ENCODE results near the gene UNC13B. TPM values are rescaled to one million over a fixed set of nuclear protein-coding genes. Genes with fewer than 3 reads are reported as not detected.

Gene UNC13B
- total and polyA plus RNA-seq, 8 donors: 70.0 to 92.8 (median 86.3) TPM

DNA sequence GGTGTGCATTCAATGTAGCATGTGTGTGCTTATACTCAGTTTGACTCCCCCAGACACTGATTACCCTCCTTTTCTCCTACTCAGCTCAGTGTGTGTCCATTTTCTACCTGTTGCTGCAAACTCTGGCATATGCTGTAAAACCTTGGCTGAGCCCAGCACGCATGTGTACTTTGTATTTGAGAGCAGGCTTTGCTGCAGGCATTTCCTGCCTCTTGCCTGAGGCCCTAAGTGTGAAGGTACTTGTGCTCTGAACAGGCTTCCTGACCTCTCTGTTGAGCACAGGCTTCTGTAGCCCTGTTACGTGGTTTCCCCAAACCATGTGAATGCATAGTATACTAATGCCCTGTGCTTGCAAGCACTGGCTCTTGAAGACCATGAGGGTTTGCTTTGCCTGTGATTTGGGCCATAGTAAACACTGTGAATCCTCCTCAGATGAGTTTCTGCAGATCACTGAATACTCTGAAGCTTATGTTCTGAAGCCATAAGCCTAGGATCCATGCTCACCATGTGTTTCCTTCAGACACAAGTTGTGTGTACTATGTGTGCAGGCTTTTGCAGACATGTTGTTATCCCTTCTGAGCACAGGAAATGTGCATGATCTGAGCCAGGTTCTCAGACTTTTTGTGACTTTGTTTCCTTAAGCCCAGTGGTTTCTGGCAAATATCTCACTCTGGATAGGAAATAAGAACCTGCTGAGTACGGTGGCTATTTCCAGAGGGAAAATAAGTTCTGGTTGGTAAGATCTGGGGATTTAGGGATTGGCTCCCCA, 203.2 kb downstream of the UNC13B start:
- TF ChIP-seq, protein P1, sequence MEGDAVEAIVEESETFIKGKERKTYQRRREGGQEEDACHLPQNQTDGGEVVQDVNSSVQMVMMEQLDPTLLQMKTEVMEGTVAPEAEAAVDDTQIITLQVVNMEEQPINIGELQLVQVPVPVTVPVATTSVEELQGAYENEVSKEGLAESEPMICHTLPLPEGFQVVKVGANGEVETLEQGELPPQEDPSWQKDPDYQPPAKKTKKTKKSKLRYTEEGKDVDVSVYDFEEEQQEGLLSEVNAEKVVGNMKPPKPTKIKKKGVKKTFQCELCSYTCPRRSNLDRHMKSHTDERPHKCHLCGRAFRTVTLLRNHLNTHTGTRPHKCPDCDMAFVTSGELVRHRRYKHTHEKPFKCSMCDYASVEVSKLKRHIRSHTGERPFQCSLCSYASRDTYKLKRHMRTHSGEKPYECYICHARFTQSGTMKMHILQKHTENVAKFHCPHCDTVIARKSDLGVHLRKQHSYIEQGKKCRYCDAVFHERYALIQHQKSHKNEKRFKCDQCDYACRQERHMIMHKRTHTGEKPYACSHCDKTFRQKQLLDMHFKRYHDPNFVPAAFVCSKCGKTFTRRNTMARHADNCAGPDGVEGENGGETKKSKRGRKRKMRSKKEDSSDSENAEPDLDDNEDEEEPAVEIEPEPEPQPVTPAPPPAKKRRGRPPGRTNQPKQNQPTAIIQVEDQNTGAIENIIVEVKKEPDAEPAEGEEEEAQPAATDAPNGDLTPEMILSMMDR (IDR thresholded peaks at IDR 0.05): no peak
- DNase-seq (peak in 2 of 4 donors; percentile 14 to 42), ATAC-seq (peak; percentile 89)
- H3K27ac ChIP-seq: no peak overlapping the region
- no peaks in the 10 kb centered on the region for H3K27me3 ChIP-seq
- H3K36me3 ChIP-seq: peaks cover 0 to 8% of the 10 kb centered on the region in 2 donors
- H3K4me3 ChIP-seq: no peak overlapping the region
- H3K4me1 ChIP-seq: peaks cover 0 to 10% of the 10 kb centered on the region in 2 donors
- H3K9me3 ChIP-seq: no peaks in the 10 kb centered on the region
- intact Hi-C loops (cut with DNase I): no loop called here

DNA sequence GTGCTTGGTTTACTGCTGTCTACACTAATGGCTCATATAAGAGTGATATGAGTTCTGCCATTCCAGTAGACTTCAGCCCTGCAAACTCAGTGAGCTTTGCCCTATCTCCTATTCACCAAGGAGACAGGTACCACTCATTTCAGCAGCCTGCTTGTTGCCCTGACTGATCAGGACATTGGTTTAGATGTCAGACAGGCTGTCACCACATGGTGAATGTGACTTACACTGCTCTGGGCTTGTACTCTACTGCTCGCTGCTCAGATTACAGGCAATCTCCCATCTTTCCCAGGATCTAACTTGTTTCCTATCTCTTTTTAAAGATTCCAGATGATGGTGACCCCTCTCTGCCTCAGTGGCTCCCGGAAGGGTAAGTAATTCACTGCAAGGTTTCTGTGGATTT, 204.8 kb downstream of the UNC13B start:
- Histone ChIP-seq H3K27ac (no peak overlapping the region), H3K4me1 (peaks cover 0 to 10% of the 10 kb centered on the region in 2 donors), H3K4me3 (no peak overlapping the region), H3K36me3 (peaks cover 0 to 22% of the 10 kb centered on the region in 2 donors), H3K27me3 (no peaks in the 10 kb centered on the region), H3K9me3 (no peaks in the 10 kb centered on the region)
- TF ChIP-seq, protein P1 (IDR thresholded peaks at IDR 0.05): no peak
- DNase-seq (no peak), ATAC-seq (no peak)
- intact Hi-C loops (cut with DNase I): no loop called here

DNA sequence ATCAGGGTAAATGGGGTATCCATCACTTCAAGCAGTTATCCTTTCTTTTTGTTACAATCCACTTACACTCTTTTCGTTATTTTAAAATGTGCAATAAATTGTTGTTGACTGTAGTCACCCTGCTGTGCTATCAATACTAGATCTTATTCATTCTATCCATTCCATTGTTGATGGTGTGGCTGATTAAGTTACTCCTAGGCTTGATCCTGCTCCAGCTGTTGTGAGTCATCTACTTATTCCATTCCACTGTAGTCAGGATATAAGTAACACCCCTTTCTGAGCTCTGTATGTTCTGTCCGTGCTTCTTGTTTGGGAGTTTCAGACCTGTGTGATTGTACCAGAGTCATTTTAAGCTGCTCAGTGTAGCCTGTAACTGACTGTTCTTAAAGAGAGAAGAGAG, 205.6 kb downstream of the UNC13B start:
- H3K27ac ChIP-seq: no peak overlapping the region
- intact Hi-C loops (cut with DNase I): no loop called here
- DNase-seq (no peak), ATAC-seq (peak; percentile 60)
- H3K4me3 ChIP-seq: no peak overlapping the region
- peaks cover 0 to 10% of the 10 kb centered on the region in 2 donors for H3K4me1 ChIP-seq
- H3K9me3 ChIP-seq: no peaks in the 10 kb centered on the region
- H3K27me3 ChIP-seq: no peaks in the 10 kb centered on the region
- H3K36me3 ChIP-seq: peaks cover 0 to 28% of the 10 kb centered on the region in 2 donors
- TF ChIP-seq, protein P1 (IDR thresholded peaks at IDR 0.05): no peak

DNA sequence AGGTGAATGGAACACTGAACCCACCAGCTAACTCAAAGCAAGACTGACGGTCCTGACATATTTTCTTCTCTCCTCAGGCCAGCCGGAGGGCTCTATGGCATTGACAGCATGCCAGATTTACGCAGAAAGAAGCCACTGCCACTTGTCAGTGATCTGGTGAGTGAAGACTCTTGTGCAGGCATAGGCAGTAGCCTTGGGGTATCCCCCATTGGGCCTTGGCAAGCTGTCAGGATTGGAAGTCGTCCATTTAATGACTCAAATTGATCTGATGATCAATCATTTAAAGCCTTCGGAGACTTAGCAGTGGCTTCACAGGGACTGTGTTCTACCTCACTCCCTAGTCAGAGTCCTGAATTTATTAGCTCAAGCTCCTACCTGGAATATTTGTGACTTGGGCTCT, 208.4 kb downstream of the UNC13B start:
- intact Hi-C loops (cut with DNase I): no loop called here
- ATAC-seq (no peak), DNase-seq (no peak)
- TF ChIP-seq, protein P1 (IDR thresholded peaks at IDR 0.05): no peak
- H3K4me3 ChIP-seq: no peak overlapping the region
- H3K27ac ChIP-seq: no peak overlapping the region
- peaks cover 0 to 37% of the 10 kb centered on the region in 2 donors for H3K36me3 ChIP-seq
- no peaks in the 10 kb centered on the region for H3K27me3 ChIP-seq
- H3K9me3 ChIP-seq: no peaks in the 10 kb centered on the region
- no peaks in the 10 kb centered on the region for H3K4me1 ChIP-seq

DNA sequence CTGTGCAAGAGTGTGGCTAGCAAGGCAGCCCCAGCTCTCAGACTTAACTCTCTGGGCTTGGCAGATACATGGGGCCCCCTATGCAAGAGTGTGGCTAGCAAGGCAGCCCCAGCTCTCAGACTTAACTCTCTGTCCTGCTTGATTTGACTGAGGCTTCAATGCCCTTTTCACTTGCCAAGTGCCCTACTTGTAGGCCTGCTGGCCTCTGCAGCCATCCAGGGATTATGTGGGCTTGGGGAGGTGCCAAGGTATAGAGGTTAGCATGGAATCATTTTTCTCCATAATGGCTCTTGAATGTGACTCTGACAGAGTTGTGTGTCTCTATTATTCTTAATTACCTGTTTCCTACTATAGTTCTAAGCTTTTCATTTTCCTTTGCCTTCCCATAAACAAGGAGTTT, 212.6 kb downstream of the UNC13B start:
- no peak overlapping the region for H3K4me3 ChIP-seq
- intact Hi-C loops (cut with DNase I): no loop called here
- peaks cover 0 to 69% of the 10 kb centered on the region in 2 donors for H3K36me3 ChIP-seq
- H3K4me1 ChIP-seq: no peaks in the 10 kb centered on the region
- DNase-seq (no peak), ATAC-seq (no peak)
- no peak overlapping the region for H3K27ac ChIP-seq
- TF ChIP-seq, protein P1 (IDR thresholded peaks at IDR 0.05): no peak
- no peaks in the 10 kb centered on the region for H3K9me3 ChIP-seq
- no peaks in the 10 kb centered on the region for H3K27me3 ChIP-seq

Measured in left lung (tissue), 10 donors.